Stimulated activated CD4-positive, alpha-beta T cell treated with anti-CD3 and anti-CD28 coated beads, Interleukin-15, amount 100 ng/mL, for 24 hours (primary cell): Measurements from ENCODE around the gene LCA5.
"Not testable (repeated sequence)": the region's sequence is repeated elsewhere in the genome, so short reads cannot be mapped to it uniquely, and the experiment has no call there.

Source experiments
- DNase-seq: peaks from one replicate; pipeline ENCODE4 v3.0.0-alpha.2; 2020

The LCA5 gene

DNA sequence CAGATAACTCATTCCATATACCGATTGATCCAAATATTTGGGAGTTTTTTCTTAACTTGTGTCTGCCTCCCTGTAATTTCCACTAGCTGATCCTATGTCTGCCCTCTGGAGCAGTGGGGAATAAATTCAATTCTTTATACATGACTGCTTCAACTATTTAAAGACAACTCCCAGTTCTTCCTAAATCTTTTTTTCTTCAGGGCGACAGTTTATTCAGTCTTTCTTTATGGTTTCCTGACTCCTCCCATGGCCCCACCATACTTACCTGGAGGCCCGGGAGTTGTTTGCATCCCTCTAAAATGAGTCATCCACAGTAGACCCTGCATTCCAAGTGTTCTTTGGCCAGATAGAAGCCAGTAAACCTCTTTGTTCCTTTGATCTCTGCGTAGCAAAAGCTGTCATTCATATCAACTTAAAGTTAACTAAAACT, 73.6 kb downstream of the LCA5 start:
- DNase-seq: no peak

DNA sequence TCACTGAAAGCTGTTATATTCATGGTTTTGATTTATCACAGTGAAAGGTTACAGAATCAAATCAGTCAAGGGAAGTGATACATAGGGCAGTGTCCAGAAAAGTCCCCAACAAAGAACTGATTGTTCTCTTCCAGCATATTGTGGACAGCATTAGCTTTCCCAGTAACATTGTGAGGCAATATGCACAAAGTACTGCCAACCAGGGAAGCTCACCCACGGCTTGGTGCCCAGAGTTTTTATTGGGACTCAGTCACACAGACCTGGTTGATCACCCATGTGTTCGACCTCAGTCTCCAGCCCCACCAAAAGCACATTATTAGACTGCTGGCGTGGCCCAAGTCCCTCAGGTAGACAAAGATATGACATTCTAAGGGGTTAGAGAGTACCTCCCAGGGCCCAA, 76.0 kb downstream of the LCA5 start:
- DNase-seq: no peak

DNA sequence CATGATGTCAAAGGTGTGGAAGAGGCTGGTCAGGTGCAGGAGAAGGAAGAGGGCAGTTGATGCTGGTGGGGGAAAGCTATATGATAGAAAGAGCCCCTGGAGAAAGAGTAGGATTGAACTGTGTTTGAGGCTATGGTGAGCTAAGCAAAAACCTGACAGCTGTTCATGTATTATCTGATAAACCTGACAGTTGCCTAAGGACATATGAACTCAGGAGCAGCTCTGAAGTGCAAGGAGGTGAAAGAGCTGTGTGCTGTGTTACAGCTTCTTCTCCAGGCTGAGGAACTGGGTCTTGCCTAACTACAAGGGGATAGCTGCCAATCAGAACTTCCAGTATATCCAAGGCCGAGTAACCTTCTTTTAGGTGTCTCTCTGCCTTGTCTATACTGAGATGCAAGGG, 81.8 kb downstream of the LCA5 start:
- DNase-seq: no peak

DNA sequence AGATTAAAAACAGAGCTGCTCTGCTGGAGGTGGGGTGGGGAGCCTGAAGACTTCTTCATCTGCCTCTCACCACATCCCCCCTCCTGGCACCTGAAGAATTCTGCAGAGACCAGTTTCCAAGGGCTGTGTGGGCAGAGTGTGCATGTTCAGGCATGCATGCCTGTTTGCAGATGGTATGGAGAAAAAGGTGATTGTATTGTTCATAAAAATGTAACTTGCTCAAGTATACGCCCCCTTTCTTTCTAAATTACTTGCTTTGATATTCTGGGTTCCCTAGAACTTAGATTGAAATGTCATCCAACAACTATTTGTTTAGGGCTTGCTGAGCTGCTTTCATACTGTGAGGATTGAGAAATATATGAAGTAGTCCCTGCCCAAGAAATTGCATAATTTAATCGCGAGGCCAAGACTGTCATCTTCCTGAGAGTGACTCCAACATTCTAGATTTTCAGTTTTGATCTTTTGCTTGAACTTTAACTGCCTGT, 83.6 kb downstream of the LCA5 start:
- no peak for DNase-seq

DNA sequence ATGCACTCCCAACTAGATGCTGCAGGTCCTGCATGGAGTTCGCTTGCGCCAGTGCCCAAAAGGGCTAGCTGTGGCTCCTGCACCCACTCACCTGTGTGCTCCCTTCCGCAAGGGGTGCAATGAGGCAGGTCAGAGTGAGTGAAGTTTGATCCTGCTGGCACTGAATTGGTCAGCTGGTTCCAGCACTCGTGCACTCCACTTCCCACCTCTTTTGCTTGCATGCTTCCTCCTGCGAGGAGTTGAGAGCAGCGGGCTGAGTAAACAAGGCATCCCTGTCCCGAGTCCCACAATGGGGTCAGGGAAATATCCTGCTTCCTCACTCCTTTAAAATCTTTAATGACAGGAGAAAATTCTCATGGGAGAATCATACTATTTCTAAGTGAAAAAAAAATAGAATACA, 86.2 kb downstream of the LCA5 start:
- no peak for DNase-seq

DNA sequence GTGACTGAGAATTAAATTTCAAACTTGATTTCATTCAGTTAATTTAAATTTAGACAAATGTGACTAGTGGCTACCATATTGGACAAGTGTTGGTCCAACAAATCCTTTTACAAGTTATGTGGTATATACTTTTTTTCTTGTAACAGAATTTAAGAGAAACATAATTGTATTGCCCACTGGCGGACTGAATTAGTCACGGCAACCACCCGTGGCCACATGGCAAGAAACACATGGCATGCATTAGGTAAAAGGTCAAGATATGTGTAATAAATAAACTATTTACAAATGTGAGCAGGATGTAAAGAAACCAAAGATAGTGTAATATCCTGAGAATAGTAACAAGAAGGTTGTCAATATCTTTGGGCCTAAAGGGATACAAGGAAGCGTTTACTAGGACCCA, 91.2 kb downstream of the LCA5 start:
- DNase-seq: no peak

DNA sequence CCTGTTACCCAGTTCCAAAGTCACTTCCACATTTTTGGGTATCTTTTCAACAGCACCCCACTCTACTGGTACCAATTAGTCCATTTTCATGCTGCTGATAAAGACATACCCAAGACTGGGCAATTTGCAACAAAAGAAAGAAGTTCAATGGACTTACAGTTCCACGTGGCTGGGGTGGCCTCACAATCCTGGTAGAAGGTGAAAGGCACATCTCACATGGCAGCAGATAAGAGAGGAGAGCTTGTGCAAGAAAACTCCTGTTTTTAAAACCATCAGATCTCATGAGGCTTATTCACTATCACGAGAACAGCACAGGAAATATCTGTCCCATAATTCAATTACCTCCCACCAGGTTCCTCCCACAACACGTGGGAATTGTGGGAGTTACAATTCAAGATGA, 93.4 kb downstream of the LCA5 start:
- DNase-seq: not testable (repeated sequence)

DNA sequence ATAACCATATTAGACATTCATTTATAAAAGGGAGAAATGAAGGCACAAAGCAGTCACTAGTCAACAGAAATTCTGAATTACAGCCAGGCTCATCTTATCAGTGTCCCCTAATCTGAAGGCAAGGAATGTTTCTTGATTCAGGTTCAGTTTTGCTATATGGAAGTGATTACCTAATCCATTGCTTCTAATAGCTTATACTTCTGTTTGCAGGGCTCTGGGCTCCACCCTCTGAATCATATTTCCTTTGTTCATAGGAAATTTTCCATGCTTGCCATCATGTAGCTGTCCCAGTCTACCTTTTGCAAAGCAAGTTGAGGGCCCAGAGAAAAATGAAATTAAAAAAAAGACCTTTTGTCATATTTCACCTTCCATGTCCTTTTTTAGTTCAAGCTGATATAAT, 96.0 kb downstream of the LCA5 start:
- no peak for DNase-seq

DNA sequence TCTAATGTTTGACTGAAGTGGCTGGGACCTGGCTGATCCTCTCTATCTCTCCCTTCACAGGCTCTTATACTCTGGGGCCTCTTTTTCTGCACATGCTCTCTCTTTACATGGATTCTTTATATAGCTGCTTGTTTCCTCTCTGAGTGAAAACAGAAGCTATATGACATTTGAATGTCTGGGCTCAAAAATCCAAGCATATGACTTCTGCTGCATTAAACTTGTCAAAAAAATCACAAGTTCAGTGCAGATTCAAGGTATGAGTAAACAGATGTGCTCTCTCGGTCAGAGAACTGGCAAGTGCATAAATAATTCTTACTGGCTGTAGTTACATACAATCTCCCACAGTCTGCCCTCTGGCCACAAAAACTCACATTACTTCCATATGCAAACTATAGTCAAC, 96.6 kb downstream of the LCA5 start:
- no peak for DNase-seq

DNA sequence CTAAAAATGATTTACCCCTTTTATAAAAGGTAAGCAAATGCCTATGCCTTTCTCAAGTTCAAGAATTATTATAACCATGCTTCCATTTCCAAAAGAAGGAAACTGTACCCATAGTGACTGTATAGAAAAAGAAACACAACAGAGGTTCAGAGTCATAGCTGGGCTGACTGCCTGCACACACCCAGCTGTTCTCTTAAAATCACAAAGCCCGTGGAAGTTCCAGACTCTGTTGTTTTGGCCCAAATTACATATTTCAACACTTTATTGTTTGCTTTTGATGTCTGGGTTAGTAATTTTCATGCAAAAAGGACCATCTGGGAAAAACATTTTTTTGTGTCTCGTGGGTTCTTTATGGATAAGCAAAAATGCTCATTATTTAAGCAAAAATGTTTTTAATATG, 99.2 kb downstream of the LCA5 start:
- DNase-seq: no peak

DNA sequence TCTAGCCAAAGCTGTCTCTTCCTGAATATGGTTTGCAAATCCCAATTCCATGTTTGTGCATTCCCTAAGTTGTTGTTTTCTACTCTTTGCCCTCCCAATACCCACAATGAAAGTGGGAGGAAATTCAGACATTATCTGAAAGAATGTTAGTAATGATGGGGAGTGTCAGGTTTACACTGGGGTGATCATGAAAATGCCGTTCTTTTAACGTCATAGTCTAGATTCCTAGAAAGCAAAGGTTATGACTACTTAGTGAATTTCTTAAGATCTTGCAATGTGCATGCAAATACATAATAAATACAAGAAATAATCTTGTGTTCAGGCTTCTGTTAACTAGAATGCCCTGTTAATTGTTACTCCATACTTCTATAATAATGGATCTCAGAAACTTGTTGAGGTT, 101.0 kb downstream of the LCA5 start:
- DNase-seq: no peak

DNA sequence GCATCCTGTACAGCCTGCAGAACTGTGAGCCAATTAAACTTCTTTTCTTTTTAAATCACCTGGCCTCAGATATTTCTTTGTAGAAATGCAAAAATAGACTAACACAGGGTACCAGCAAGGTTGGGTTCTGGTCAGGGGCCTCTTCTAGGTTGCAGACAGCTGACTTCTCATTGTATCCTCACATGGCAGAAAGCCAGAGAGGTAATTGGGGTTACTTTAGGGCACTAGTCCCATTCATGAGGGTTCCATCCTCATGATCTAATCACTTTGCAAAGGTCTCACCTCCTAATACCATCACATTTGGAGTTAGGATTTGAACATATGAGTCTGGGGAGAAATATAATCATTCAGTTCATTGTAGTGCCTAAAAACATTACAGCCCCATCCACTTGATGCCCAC, 101.5 kb downstream of the LCA5 start:
- no peak for DNase-seq
